Glomerular endothelial cell (primary cell): Measurements from ENCODE around the gene ANKRD1. TPM values are rescaled to one million over a fixed set of nuclear protein-coding genes. Genes with fewer than 3 reads are reported as not detected.

Source experiments
- DNase-seq: peaks from one replicate; pipeline ENCODE4 v3.0.0-alpha.2; 2011; ENCODE audit warnings: low read depth, low spot score; ENCODE audit errors: extremely low read depth
- total RNA-seq: library from RNA; depleted of rRNA; stranded (reverse); fragments of >200 nt; gene quantifications from 2 replicates; pipeline ENCODE4 v1.2.3, GENCODE V29; 2015

The ANKRD1 gene
- total RNA-seq, 1 donor from 2014 or later: 436 TPM

GRCh38 chr10:90865401-90865800 is 55.5 kb downstream of the ANKRD1 start:
- DNase-seq: no peak

- DNase-seq: no peak
These were observed 57.9 kb downstream of the ANKRD1 start for GRCh38 chr10:90862908-90863514.

Other genes starting within 250 kb of the ANKRD1 start
- gene HTR7, start 63.0 kb downstream of the ANKRD1 start, total RNA-seq: 0.29 and 0.58 TPM in 2 replicates
- gene RPP30, start 49.1 kb downstream of the ANKRD1 start, total RNA-seq: 34.8 and 50.2 TPM in 2 replicates